HG02588 (cell line): ENCODE data around the gene SLIT1.

Source experiments
- ATAC-seq: cut with Tn5 transposase; IDR thresholded peaks from one replicate; pipeline ENCODE4 v1.9.1; 2021; ENCODE audit warnings: mild to moderate bottlenecking, moderate library complexity; ENCODE audit not compliant: unreplicated experiment

The SLIT1 gene

DNA sequence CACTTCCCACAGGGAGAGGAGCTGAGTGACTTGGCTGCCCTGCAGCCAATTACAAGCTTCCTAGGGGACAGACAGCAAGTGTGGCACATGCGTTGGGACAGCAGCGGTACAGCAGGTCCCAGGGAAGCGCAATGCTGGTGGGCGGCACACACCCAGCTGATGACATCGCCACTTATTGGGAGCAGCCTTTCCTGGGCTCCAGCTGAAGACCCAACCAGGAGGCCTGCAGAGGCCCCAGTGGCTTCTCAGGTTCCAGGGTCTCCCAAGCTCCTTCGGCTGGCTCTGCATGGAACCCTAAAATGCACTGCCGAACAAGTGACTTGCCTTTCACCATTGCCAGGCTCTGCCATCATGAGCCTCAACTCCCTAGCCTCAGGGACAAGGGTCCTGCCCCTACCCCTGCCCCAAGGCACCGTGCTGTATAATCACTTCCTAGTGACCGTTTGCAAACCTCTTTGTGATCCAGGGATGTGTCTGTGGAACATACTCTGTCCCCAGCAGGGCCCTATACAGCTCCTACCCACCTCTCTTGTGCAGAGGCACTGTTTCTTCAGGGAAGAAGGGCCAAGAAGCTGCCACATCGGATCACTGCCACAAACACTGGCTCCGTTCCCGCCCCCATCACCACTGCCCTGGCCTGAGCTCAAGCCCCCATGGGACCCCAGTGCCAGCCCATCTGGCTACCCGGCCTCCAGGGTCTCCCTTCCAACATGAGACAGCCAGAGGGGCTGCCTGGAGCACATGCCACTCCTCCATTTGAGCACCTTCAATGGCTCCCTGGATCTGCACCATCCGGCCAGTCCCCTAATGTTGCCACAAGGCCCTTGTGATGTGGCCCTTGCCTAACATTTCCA is 19.3 kb upstream of the SLIT1 start:
- no peak for ATAC-seq

DNA sequence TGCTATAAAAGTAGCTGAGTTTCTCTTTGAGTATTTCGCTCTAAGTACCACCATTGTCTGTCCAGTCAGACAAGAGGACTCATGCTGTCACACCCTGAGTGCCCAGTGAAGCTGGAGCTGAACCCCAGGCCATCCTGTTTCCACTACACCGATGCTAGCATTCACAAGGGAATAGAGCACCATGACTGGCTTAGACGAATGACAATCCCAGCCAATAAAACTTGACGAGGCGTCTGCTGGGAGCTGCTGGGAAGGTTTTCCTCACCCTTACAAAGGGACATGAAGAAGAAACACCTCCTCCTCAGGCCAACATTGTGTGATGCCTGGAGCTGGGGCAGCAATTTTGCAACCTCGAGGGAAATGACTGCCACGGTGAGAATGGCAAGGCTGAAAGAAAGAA is 17.5 kb upstream of the SLIT1 start:
- ATAC-seq = no peak

DNA sequence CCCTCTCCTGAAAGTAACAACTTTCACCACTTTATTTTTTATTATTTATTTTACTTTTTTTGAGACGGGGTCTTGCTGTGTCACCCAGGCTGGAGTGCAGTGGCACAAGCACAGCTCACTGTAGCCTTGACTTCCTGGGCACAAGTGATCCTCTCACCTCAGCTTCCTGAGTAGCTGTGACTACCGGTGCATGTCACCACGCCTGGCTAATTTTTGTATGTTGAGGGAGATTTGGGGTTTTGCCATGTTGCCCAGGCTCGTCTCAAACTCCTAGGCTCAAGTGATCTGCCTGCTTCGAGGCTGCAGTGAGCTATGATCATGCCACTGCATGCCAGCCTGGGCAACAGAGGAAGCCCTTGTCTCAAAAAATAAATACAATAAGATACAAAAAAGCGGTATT is 14.9 kb upstream of the SLIT1 start:
- no peak for ATAC-seq

DNA sequence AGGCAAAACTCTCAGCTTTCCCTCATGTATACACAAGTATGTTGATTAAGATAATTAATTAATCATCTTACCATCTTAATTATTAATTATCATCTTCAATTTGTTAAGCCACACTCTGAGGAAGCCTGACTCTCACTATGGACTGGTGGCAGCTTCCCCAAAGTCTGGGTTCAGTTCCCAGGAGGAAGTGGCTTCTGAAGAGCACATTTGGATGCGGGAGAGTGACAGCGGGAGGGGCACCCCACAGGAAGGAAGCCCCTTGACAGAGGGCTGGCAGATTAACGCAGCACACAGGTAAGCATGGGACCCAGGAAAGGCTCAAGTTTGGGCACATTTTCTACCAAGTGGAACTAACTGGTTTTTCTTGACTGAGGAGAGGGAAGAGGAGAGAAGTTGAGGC is 13.4 kb upstream of the SLIT1 start:
- ATAC-seq = no peak

DNA sequence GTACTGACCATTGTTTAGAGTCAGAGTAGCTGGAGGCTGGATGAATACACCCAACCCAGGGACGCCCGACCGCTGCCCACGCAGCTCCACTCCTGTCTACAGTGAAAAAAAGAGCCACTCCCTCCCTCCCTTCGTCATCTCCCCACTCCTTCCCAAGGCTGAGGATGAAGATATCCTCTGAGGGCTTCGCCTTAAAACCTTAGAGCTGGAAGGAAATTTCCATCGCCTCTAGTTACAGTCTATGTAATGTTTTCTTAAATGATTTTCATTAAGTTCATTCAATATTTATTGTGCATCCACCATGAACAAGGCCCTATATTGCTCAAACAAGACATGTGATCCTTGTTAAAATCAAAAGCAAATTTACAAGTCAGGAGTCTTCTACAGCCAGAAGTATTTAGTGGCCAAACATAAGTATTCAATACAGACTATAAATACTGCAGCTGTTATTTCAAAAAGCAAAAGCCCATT is 11.3 kb upstream of the SLIT1 start:
- ATAC-seq = no peak

GRCh38 chr10:97196223-97197029 is 10.7 kb upstream of the SLIT1 start:
- ATAC-seq = no peak

DNA sequence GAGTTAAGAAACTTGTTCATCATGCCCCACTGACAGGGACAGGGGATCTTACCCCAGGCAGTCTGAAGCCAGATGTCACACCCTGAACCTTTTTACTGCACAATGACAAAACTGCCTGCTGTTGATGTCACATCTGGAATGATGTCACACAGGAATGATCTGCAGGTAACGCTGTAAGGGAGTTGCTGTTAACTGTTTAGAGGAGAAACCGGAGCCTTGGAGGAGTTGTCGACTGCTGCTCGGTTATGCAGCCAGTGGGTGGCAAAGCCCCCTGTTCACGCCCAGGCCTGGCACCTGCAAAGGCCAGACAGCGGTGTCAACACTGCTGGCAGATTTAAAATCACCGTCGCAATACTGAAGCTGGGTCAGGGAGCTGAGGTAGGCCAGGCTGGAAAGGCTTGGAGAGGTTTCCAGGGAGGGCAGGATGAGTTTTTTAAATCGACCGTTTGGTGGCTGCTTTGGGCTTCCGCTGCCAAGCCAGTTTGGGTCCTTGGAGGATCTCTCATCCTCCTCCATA is 10.0 kb upstream of the SLIT1 start:
- ATAC-seq = no peak

DNA sequence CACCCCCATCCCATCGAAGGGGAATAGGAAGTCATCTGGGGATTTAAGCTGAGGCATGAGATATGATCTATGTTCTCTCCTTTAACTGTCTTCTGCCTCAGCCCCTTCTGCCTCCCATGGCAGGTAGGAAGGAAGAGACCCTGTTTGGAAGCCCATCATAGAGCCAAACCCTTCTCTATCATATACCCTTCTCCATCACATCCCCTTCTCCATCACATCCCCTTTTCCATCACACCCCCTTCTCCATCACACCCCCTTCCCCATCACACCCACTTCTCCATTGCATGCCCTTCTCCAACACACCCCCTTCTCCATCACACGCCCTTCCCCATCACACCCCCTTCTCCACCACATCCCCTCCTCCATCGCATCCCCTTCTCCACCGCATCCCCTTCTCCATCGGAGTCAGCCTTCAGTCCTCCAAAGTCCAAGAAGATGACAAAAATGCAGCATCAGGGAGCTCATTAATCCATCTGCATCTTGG is 7.2 kb upstream of the SLIT1 start:
- no peak for ATAC-seq

DNA sequence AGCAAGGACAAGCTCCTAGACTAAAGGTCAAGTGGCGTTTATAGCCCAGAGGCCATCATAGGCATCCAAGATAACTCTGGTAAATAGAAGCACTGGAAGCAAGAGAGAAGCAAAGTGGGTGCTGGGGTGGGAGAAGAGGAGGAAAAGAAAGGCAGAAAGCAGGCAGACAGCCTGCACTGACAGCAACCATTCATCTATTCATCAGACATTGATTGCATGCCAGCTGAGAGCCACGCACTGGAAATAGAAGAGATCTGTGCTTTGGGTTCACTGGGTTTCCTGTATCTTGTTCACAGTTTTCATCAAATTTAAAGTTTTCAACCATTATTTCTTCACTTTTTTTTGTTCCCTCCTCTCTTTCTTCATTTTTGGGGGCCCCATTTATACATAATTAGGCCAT is 4.7 kb upstream of the SLIT1 start:
- no peak for ATAC-seq

GRCh38 chr10:97188261-97188711 is 2.5 kb upstream of the SLIT1 start:
- no peak for ATAC-seq

- no peak for ATAC-seq
Measured at GRCh38 chr10:97186911-97187310, 1.2 kb upstream of the SLIT1 start.

DNA sequence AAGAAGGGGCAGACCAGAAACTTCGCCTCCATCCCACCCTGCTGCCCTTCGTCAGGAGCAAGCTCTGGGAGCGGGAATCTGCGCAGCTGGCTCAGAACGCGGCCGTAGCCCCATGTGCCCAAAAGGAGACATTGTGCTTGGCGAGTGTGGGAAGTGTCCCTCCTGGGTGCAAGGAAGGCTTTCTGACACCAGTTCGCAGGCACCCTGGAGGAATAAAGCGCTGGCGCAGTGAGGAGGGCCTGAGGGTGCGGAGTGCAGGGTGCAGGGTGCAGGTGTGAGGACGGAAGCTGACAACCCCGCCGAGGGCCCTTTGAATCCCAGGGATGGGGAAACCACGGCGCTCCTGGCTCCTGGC is 811 bp downstream of the SLIT1 start:
- ATAC-seq = no peak

- ATAC-seq = no peak
Measured at GRCh38 chr10:97183314-97183713, 2.4 kb downstream of the SLIT1 start.

- no peak for ATAC-seq
Measured at GRCh38 chr10:97182288-97182990, 3.3 kb downstream of the SLIT1 start.

DNA sequence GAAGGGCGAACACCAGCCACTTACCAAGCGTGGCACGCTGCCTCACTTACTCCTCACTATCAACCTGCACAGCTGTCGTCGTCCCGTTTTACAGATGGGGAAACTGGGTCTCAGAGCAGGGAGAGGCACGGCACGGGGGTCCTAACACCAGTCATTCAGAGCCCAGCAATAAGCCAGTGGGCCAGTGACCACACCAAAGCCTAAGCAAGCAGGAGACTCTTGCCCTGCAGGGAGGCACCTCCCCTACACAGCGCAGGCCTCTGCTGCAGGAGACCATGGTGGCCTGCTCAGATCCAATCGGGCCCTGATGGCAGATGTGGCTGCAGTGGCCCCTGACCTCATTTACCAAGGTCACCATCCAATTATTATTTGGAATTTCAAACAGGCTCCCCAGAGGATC is 4.8 kb downstream of the SLIT1 start:
- ATAC-seq = no peak

DNA sequence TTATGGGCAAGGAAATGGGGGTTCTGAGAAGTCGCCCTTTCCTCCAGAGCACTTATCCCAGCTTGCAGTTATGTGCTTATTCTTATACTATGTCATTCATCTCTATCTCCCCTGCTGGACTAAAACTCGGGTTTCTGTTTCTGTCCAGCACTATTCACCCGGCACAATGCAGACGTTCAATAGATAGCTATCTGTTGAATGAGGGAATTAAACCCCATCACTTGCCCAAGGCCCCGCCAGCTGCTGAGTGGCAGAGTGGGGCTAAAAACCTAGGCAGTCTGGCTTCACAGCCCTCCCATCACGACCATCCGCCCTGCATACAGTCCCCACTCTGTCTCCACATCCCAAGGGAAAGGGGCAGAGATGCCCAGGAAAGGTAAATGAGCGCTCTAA is 5.4 kb downstream of the SLIT1 start:
- ATAC-seq = no peak

GRCh38 chr10:97179731-97180362 is 5.9 kb downstream of the SLIT1 start:
- ATAC-seq = no peak

- ATAC-seq = no peak
Measured at GRCh38 chr10:97179311-97179710, 6.4 kb downstream of the SLIT1 start.

GRCh38 chr10:97178074-97178473 is 7.7 kb downstream of the SLIT1 start:
- ATAC-seq = no peak

GRCh38 chr10:97176226-97176625 is 9.5 kb downstream of the SLIT1 start:
- no peak for ATAC-seq

DNA sequence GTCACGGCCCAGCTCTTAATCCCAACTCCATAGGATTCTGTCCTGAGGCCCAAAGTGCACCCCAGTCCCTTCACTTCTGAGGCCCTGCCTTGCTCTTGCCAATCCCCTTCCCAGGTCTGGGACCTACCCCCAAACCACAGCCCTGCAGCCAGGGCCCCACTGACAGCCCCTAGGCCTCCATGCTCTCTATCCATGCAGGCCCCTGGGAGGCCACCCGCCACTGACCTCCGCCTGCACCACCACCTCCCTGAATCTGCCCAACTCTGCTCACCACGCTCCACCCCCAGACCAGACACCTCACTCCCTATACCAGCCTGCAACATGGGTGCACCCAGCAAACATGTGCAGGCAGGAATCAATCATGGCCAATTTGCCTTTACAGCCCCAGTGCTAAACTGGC is 10.2 kb downstream of the SLIT1 start:
- no peak for ATAC-seq
